CD4-positive, alpha-beta T cell treated with Interleukin-2 at 100 ng/mL for 4 hours (primary cell): ENCODE data around the gene TAS2R40.
"Not testable (repeated sequence)": the region's sequence is repeated elsewhere in the genome, so short reads cannot be mapped to it uniquely, and the experiment has no call there.

ENCODE experiments used
- DNase-seq: peaks from one replicate; pipeline ENCODE4 v3.0.0-alpha.2; 2020; ENCODE audit warnings: low spot score

Gene TAS2R40

GRCh38 chr7:143252006-143252405 lies 30.2 kb downstream of the TAS2R40 start:
- peak; percentile 38 for DNase-seq

- no peak for DNase-seq
Observed at GRCh38 chr7:143255564-143255963, 33.7 kb downstream of the TAS2R40 start.

- DNase-seq: no peak
Observed at GRCh38 chr7:143256325-143256724, 34.5 kb downstream of the TAS2R40 start.

- no peak for DNase-seq
Observed at GRCh38 chr7:143256932-143257331, 35.1 kb downstream of the TAS2R40 start.

GRCh38 chr7:143257501-143257900 lies 35.7 kb downstream of the TAS2R40 start:
- no peak for DNase-seq

GRCh38 chr7:143258831-143259230 lies 37.0 kb downstream of the TAS2R40 start:
- peak; percentile 69 for DNase-seq

- no peak for DNase-seq
Observed at GRCh38 chr7:143259765-143260164, 37.9 kb downstream of the TAS2R40 start.

GRCh38 chr7:143261901-143262300 lies 40.1 kb downstream of the TAS2R40 start:
- no peak for DNase-seq

GRCh38 chr7:143263266-143264195 lies 41.7 kb downstream of the TAS2R40 start, which contains the start of gene GSTK1:
GSTK1 (plus strand) TSS chr7:143263441; CDS start chr7:143263514, 73 bp downstream.
- DNase-seq: peak; percentile 85

- not testable (repeated sequence) for DNase-seq
Observed at GRCh38 chr7:143264196-143264568, 42.3 kb downstream of the TAS2R40 start.

- peak; percentile 54 for DNase-seq
Observed at GRCh38 chr7:143265017-143265693, 43.3 kb downstream of the TAS2R40 start.

GRCh38 chr7:143269251-143269650 lies 47.4 kb downstream of the TAS2R40 start:
- no peak for DNase-seq

- DNase-seq: no peak
Observed at GRCh38 chr7:143271240-143271639, 49.4 kb downstream of the TAS2R40 start.
